GM12878 (cell line): ENCODE data around the gene KLHL30. TPM values are rescaled to one million over a fixed set of nuclear protein-coding genes. Genes with fewer than 3 reads are reported as not detected.

Experiments
- CHD2 ChIP-seq: IDR thresholded peaks from 2 replicates; pipeline ENCODE4 v1.6.1; 2011; ENCODE audit warnings: low read depth, low read length, improper control_type of control experiment, borderline replicate concordance
- ZNF207 ChIP-seq: fragments of 450-650 bp; IDR thresholded peaks from 2 replicates; pipeline ENCODE4 v1.6.1; 2014; ENCODE audit warnings: antibody characterized with exemption, mild to moderate bottlenecking, borderline replicate concordance
- polyA plus RNA-seq, 11 experiments: library from polyadenylated mRNA; depleted of rRNA in 4 of 11; unstranded in 6 of 11; stranded (reverse) in 5 of 11; fragments of >200 nt; fragmentation: Nextera tagmentation in 4 of 11; fragmentation: Illumina TruSeq in 1 of 11; extraction: Ambion mirVana in 4 of 11; extraction: Trizol in 1 of 11; gene quantifications; 1 replicate in 1 of 11; 2 replicates in 10 of 11; pipeline versions ENCODE4 v1.2.1 to v1.2.3, GENCODE V29; 2011 to 2016; ENCODE audit warnings: inconsistent platforms in 2 of 11, missing spikeins in 2 of 11, low read depth in 1 of 11
- total RNA-seq, 4 experiments: library from RNA; depleted of rRNA in 3 of 4; stranded (reverse); fragments of >200 nt in 3 of 4; fragmentation: Illumina TruSeq in 1 of 4; extraction: Trizol in 1 of 4; gene quantifications; 2 replicates each; pipeline versions ENCODE4 v1.2.1 to v1.2.3, GENCODE V29; 2013 to 2021

The KLHL30 gene
- total and polyA plus RNA-seq, 10 of the 15 experiments (the other 5 are each of a cell fraction or from before 2014, with no cell fraction given), result 0.03 TPM; not detected in 9

DNA sequence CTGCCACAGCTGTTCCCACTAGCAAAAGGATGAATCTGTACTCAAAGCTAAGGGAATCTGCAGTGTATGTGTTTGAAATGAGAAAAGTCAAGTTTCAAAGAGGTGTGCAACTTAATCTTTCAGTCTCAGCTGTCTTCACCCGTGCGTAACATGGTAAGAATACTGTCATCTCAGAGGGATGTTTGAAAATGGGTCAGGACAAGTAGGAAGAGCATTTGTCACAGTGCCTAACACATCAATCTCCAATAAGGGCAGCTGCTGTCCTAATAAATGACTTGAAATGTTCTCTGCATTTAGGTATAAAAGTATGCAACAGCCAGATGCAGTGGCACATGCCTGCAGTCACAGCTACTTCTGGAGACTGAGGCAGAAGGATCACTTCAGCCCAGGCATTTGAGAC is 52.0 kb downstream of the KLHL30 start (continued):
- no peak for TF ChIP-seq CHD2
- TF ChIP-seq ZNF207, result no peak

Other genes starting within 250 kb of the KLHL30 start
Only the 7 nearest of the 8 such genes appear.
- 18.2 and 26.3 TPM in 2 replicates for gene UBE2F, start 171.7 kb upstream of the KLHL30 start, total RNA-seq (2014; rRNA removed)
- 28.0 and 30.3 TPM in 2 replicates for gene UBE2F, start 171.7 kb upstream of the KLHL30 start, total RNA-seq (2014; rRNA removed; fragmentation: Illumina TruSeq; extraction: Trizol)
- gene UBE2F, start 171.7 kb upstream of the KLHL30 start, total RNA-seq (2021), result 26.1 and 27.7 TPM in 2 replicates
- gene UBE2F, start 171.7 kb upstream of the KLHL30 start, polyA plus RNA-seq (2011; rRNA removed), result 56.6 and 59.8 TPM in 2 replicates
- gene UBE2F, start 171.7 kb upstream of the KLHL30 start, polyA plus RNA-seq (2014; fragmentation: Illumina TruSeq; extraction: Trizol), result 47.6 and 53.7 TPM in 2 replicates
- gene UBE2F, start 171.7 kb upstream of the KLHL30 start, polyA plus RNA-seq (2014; fragmentation: Nextera tagmentation; extraction: Ambion mirVana), result 10 to 100 TPM; 12.3 to 21.9 TPM
- 34.9 and 39.9 TPM in 2 replicates for gene UBE2F, start 171.7 kb upstream of the KLHL30 start, polyA plus RNA-seq (2014; rRNA removed)
- gene UBE2F, start 171.7 kb upstream of the KLHL30 start, polyA plus RNA-seq (2016; fragmentation: Nextera tagmentation; extraction: Ambion mirVana), result 10 to 100 TPM; 58.1 to 64.4 TPM
- gene SCLY, start 77.7 kb upstream of the KLHL30 start, total RNA-seq (2014; rRNA removed), result 35.4 and 37.9 TPM in 2 replicates
- gene SCLY, start 77.7 kb upstream of the KLHL30 start, total RNA-seq (2014; rRNA removed; fragmentation: Illumina TruSeq; extraction: Trizol), result 22.6 and 24.4 TPM in 2 replicates
- gene SCLY, start 77.7 kb upstream of the KLHL30 start, total RNA-seq (2021), result 31.9 and 34.3 TPM in 2 replicates
- 31.9 and 42.2 TPM in 2 replicates for gene SCLY, start 77.7 kb upstream of the KLHL30 start, polyA plus RNA-seq (2011; rRNA removed)
- 22.2 and 22.3 TPM in 2 replicates for gene SCLY, start 77.7 kb upstream of the KLHL30 start, polyA plus RNA-seq (2014; fragmentation: Illumina TruSeq; extraction: Trizol)
- 1 to 10 TPM; 3.3 to 3.6 TPM for gene SCLY, start 77.7 kb upstream of the KLHL30 start, polyA plus RNA-seq (2014; fragmentation: Nextera tagmentation; extraction: Ambion mirVana)
- 30.3 and 35.2 TPM in 2 replicates for gene SCLY, start 77.7 kb upstream of the KLHL30 start, polyA plus RNA-seq (2014; rRNA removed)
- gene SCLY, start 77.7 kb upstream of the KLHL30 start, polyA plus RNA-seq (2016; fragmentation: Nextera tagmentation; extraction: Ambion mirVana), result 10 to 100 TPM; 46.4 to 49.1 TPM
- 0.49 and 0.56 TPM in 2 replicates for gene ESPNL, start 38.3 kb upstream of the KLHL30 start, total RNA-seq (2014; rRNA removed)
- 0.14 and 0.18 TPM in 2 replicates for gene ESPNL, start 38.3 kb upstream of the KLHL30 start, total RNA-seq (2014; rRNA removed; fragmentation: Illumina TruSeq; extraction: Trizol)
- gene ESPNL, start 38.3 kb upstream of the KLHL30 start, total RNA-seq (2021), result 0.32 and 0.41 TPM in 2 replicates
- 0.56 and 0.94 TPM in 2 replicates for gene ESPNL, start 38.3 kb upstream of the KLHL30 start, polyA plus RNA-seq (2011; rRNA removed)
- gene ESPNL, start 38.3 kb upstream of the KLHL30 start, polyA plus RNA-seq (2014; fragmentation: Illumina TruSeq; extraction: Trizol), result 0.12 TPM in 1 of 2 replicates, not detected in the other
- gene ESPNL, start 38.3 kb upstream of the KLHL30 start, polyA plus RNA-seq (2014; fragmentation: Nextera tagmentation; extraction: Ambion mirVana), result not detected
- 0.36 and 0.39 TPM in 2 replicates for gene ESPNL, start 38.3 kb upstream of the KLHL30 start, polyA plus RNA-seq (2014; rRNA removed)
- gene ESPNL, start 38.3 kb upstream of the KLHL30 start, polyA plus RNA-seq (2016; fragmentation: Nextera tagmentation; extraction: Ambion mirVana), result under 1 TPM in 1 of 2 experiments, not detected in 1; 0.05 TPM
- gene ERFE, start 20.3 kb downstream of the KLHL30 start, total RNA-seq (2014; rRNA removed), result not detected in 2 replicates
- gene ERFE, start 20.3 kb downstream of the KLHL30 start, total RNA-seq (2014; rRNA removed; fragmentation: Illumina TruSeq; extraction: Trizol), result not detected in 2 replicates
- gene ERFE, start 20.3 kb downstream of the KLHL30 start, total RNA-seq (2021), result not detected in 2 replicates
- not detected in 2 replicates for gene ERFE, start 20.3 kb downstream of the KLHL30 start, polyA plus RNA-seq (2011; rRNA removed)
- not detected in 2 replicates for gene ERFE, start 20.3 kb downstream of the KLHL30 start, polyA plus RNA-seq (2014; fragmentation: Illumina TruSeq; extraction: Trizol)
- gene ERFE, start 20.3 kb downstream of the KLHL30 start, polyA plus RNA-seq (2014; fragmentation: Nextera tagmentation; extraction: Ambion mirVana), result not detected
- gene ERFE, start 20.3 kb downstream of the KLHL30 start, polyA plus RNA-seq (2014; rRNA removed), result not detected in 2 replicates
- not detected for gene ERFE, start 20.3 kb downstream of the KLHL30 start, polyA plus RNA-seq (2016; fragmentation: Nextera tagmentation; extraction: Ambion mirVana)
- 30.2 and 30.8 TPM in 2 replicates for gene ILKAP, start 65.0 kb downstream of the KLHL30 start, total RNA-seq (2014; rRNA removed)
- 22.9 and 24.0 TPM in 2 replicates for gene ILKAP, start 65.0 kb downstream of the KLHL30 start, total RNA-seq (2014; rRNA removed; fragmentation: Illumina TruSeq; extraction: Trizol)
- 42.2 and 44.5 TPM in 2 replicates for gene ILKAP, start 65.0 kb downstream of the KLHL30 start, total RNA-seq (2021)
- gene ILKAP, start 65.0 kb downstream of the KLHL30 start, polyA plus RNA-seq (2011; rRNA removed), result 39.2 and 46.5 TPM in 2 replicates
- 23.7 and 30.2 TPM in 2 replicates for gene ILKAP, start 65.0 kb downstream of the KLHL30 start, polyA plus RNA-seq (2014; fragmentation: Illumina TruSeq; extraction: Trizol)
- 10 to 100 TPM in 1 of 2 experiments, 1 to 10 TPM in 1; 4.2 to 11.2 TPM for gene ILKAP, start 65.0 kb downstream of the KLHL30 start, polyA plus RNA-seq (2014; fragmentation: Nextera tagmentation; extraction: Ambion mirVana)
- 55.8 and 65.3 TPM in 2 replicates for gene ILKAP, start 65.0 kb downstream of the KLHL30 start, polyA plus RNA-seq (2014; rRNA removed)
- 10 to 100 TPM; 63.8 to 64.8 TPM for gene ILKAP, start 65.0 kb downstream of the KLHL30 start, polyA plus RNA-seq (2016; fragmentation: Nextera tagmentation; extraction: Ambion mirVana)
- 1.4 and 1.5 TPM in 2 replicates for gene HES6, start 101.4 kb downstream of the KLHL30 start, total RNA-seq (2014; rRNA removed)
- gene HES6, start 101.4 kb downstream of the KLHL30 start, total RNA-seq (2014; rRNA removed; fragmentation: Illumina TruSeq; extraction: Trizol), result 0.23 and 0.67 TPM in 2 replicates
- gene HES6, start 101.4 kb downstream of the KLHL30 start, total RNA-seq (2021), result 1.7 and 1.8 TPM in 2 replicates
- 0.33 and 0.61 TPM in 2 replicates for gene HES6, start 101.4 kb downstream of the KLHL30 start, polyA plus RNA-seq (2011; rRNA removed)
- gene HES6, start 101.4 kb downstream of the KLHL30 start, polyA plus RNA-seq (2014; fragmentation: Illumina TruSeq; extraction: Trizol), result 0.21 TPM in 1 of 2 replicates, not detected in the other
- gene HES6, start 101.4 kb downstream of the KLHL30 start, polyA plus RNA-seq (2014; fragmentation: Nextera tagmentation; extraction: Ambion mirVana), result under 1 TPM; 0.11 to 0.15 TPM
- 1.2 and 2.5 TPM in 2 replicates for gene HES6, start 101.4 kb downstream of the KLHL30 start, polyA plus RNA-seq (2014; rRNA removed)
- gene HES6, start 101.4 kb downstream of the KLHL30 start, polyA plus RNA-seq (2016; fragmentation: Nextera tagmentation; extraction: Ambion mirVana), result 1 to 10 TPM in 1 of 2 experiments, under 1 TPM in 1; 1.00 to 1.1 TPM
- gene PER2, start 149.9 kb downstream of the KLHL30 start, total RNA-seq (2014; rRNA removed), result 6.4 and 8.7 TPM in 2 replicates
- gene PER2, start 149.9 kb downstream of the KLHL30 start, total RNA-seq (2014; rRNA removed; fragmentation: Illumina TruSeq; extraction: Trizol), result 4.1 and 4.5 TPM in 2 replicates
- 11.1 and 15.1 TPM in 2 replicates for gene PER2, start 149.9 kb downstream of the KLHL30 start, total RNA-seq (2021)
- 2.9 and 4.7 TPM in 2 replicates for gene PER2, start 149.9 kb downstream of the KLHL30 start, polyA plus RNA-seq (2011; rRNA removed)
- gene PER2, start 149.9 kb downstream of the KLHL30 start, polyA plus RNA-seq (2014; fragmentation: Illumina TruSeq; extraction: Trizol), result 3.8 and 4.9 TPM in 2 replicates
- gene PER2, start 149.9 kb downstream of the KLHL30 start, polyA plus RNA-seq (2014; fragmentation: Nextera tagmentation; extraction: Ambion mirVana), result 1 to 10 TPM; 1.5 to 2.6 TPM
- gene PER2, start 149.9 kb downstream of the KLHL30 start, polyA plus RNA-seq (2014; rRNA removed), result 4.2 and 5.7 TPM in 2 replicates
- 1 to 10 TPM; 4.4 to 5.5 TPM for gene PER2, start 149.9 kb downstream of the KLHL30 start, polyA plus RNA-seq (2016; fragmentation: Nextera tagmentation; extraction: Ambion mirVana)